Measurements from ENCODE around the gene GNG7. TPM values are rescaled to one million over a fixed set of nuclear protein-coding genes. Genes with fewer than 3 reads are reported as not detected.

The GNG7 gene
- total and polyA plus RNA-seq, 8 donors = 4.0 to 8.8 (median 6.0) TPM

GRCh38 chr19:2477732-2478191 is 224.7 kb downstream of the GNG7 start:
- H3K27me3 ChIP-seq = no peaks in the 10 kb centered on the region
- H3K9me3 ChIP-seq = no peaks in the 10 kb centered on the region
- peaks cover 0 to 3% (median 0%) of the 10 kb centered on the region in 3 donors for H3K4me1 ChIP-seq
- H3K4me3 ChIP-seq = peak overlapping the region; percentile 89 to 96 (median 94)
- WGBS, 2 donors = 39 to 53% methylated on average over 20 to 21 of the region's 21 CpGs
- ATAC-seq (no peak), FAIRE-seq (no peak), DNase-seq (peak in 2 of 6 donors; percentile 60 to 78)
- H3K36me3 ChIP-seq = no peaks in the 10 kb centered on the region
- H3K27ac ChIP-seq = peak overlapping the region; percentile 76 to 89 (median 82)
- intact Hi-C loops (cut with DNase I) = loop anchor here in 1 of 3 donors (5.0 to 10.0 kb wide), 2 partner anchors 65 to 107 kb away; no protein-coding TSS in a partner anchor
- no peak for TF ChIP-seq CTCF (IDR thresholded peaks at IDR 0.05)

- no peak for TF ChIP-seq CTCF (IDR thresholded peaks at IDR 0.05)
- intact Hi-C loops (cut with DNase I) = loop anchor here in 1 of 3 donors (5.0 to 10.0 kb wide), 2 partner anchors 65 to 108 kb away; no protein-coding TSS in a partner anchor
- no peaks in the 10 kb centered on the region for H3K27me3 ChIP-seq
- no peaks in the 10 kb centered on the region for H3K9me3 ChIP-seq
- DNase-seq = peak; percentile 46 to 90 (median 64)
- peaks cover 0 to 3% (median 0%) of the 10 kb centered on the region in 3 donors for H3K4me1 ChIP-seq
- H3K27ac ChIP-seq = peak overlapping the region; percentile 24 to 89 (median 78)
- ATAC-seq = peak in 3 of 4 donors; percentile 0 to 3 (median 2)
- no peak for FAIRE-seq
- H3K36me3 ChIP-seq = no peaks in the 10 kb centered on the region
- 5 to 9% methylated on average over 23 to 27 of the region's 27 CpGs for WGBS, 2 donors
- H3K4me3 ChIP-seq = peak overlapping the region; percentile 89 to 96 (median 94)
Measured at GRCh38 chr19:2477141-2477710, 225.3 kb downstream of the GNG7 start.

GRCh38 chr19:2476451-2477140 is 225.9 kb downstream of the GNG7 start:
- FAIRE-seq = no peak
- peak overlapping the region; percentile 74 to 89 (median 78) for H3K27ac ChIP-seq
- H3K9me3 ChIP-seq = no peaks in the 10 kb centered on the region
- ATAC-seq = peak; percentile 1 to 3 (median 2)
- no peaks in the 10 kb centered on the region for H3K27me3 ChIP-seq
- H3K4me1 ChIP-seq = peaks cover 0 to 3% (median 0%) of the 10 kb centered on the region in 3 donors
- DNase-seq = peak; percentile 50 to 87 (median 70)
- H3K4me3 ChIP-seq = peak overlapping the region; percentile 89 to 96 (median 94)
- no peak for TF ChIP-seq CTCF (IDR thresholded peaks at IDR 0.05)
- no peaks in the 10 kb centered on the region for H3K36me3 ChIP-seq
- WGBS, 2 donors = 1% methylated on average over 34 to 42 of the region's 42 CpGs
- intact Hi-C loops (cut with DNase I) = loop anchor here in 1 of 3 donors (5.0 to 10.0 kb wide), 2 partner anchors 66 to 108 kb away; no protein-coding TSS in a partner anchor

- no peaks in the 10 kb centered on the region for H3K36me3 ChIP-seq
- no peak for TF ChIP-seq CTCF (IDR thresholded peaks at IDR 0.05)
- H3K4me3 ChIP-seq = peak within 1 kb of the TSS; percentile 89 to 96 (median 94)
- 0% methylated on average over 54 to 70 of the region's 70 CpGs for WGBS, 2 donors
- peak; percentile 76 to 82 (median 80) for ATAC-seq
- DNase-seq = peak; percentile 97 to 99 (median 98)
- intact Hi-C loops (cut with DNase I) = loop anchor here in 1 of 3 donors (5.0 to 10.0 kb wide), 2 partner anchors 66 to 109 kb away; no protein-coding TSS in a partner anchor
- FAIRE-seq = peak; percentile 70
- peaks cover 0 to 3% (median 0%) of the 10 kb centered on the region in 3 donors for H3K4me1 ChIP-seq
- H3K9me3 ChIP-seq = no peaks in the 10 kb centered on the region
- peak within 1 kb of the TSS; percentile 74 to 89 (median 82) for H3K27ac ChIP-seq
- H3K27me3 ChIP-seq = no peaks in the 10 kb centered on the region
Measured at GRCh38 chr19:2475702-2476450, 226.6 kb downstream of the GNG7 start, which contains the start of gene GADD45B. GADD45B (plus strand) TSS chr19:2476127; CDS start chr19:2476359, 232 bp downstream.

All from pancreas (tissue), 10 donors.